ENCODE results near the gene ZNF580. TPM values are rescaled to one million over a fixed set of nuclear protein-coding genes. Genes with fewer than 3 reads are reported as not detected.

The ZNF580 gene
- total RNA-seq, 5 donors from 2014 or later (not counting 1 experiment from before 2014, with no cell fraction given): 44.6 to 116 (median 94.2) TPM

DNA sequence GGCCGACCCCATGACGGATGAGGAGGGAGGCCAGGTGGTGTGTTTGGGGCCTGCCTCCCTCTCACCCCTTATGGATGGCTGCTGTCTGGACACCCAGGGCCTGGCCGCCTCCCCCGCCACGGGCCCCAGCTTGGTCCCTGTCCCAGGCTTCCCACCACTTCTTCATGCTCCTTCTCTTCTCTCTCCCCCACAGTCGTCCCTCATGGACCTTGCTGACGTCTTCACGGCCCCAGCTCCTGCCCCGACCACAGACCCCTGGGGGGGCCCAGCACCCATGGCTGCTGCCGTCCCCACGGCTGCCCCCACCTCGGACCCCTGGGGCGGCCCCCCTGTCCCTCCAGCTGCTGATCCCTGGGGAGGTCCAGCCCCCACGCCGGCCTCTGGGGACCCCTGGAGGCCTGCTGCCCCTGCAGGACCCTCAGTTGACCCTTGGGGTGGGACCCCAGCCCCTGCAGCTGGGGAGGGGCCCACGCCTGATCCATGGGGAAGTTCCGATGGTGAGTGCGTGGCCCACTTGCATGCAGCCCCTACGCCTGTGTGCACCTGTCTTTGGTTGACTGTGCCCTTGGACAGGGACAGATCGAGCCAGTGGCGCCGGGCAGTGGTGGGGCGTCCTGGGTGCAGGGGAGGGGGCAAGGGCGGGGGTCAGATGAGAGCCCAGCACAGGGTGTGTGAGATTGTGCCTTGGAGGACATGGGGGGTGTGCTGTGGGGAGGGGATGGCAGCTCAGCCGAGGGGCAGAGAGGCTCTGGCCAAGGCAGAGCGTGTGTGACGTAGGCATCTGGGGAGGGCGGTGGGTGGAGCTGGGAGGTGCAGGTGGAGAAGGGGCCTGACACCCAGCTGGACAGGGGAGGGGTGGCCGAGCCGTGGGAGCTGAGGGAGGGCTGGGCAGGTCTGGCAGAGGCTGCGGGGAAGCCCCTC is 51.0 kb downstream of the ZNF580 start:
- WGBS (ENCODE audit: insufficient coverage): 96% methylated on average over 27 of the region's 31 CpGs
- peaks cover 15% of the 10 kb centered on the region for H3K36me3 Mint-ChIP-seq
- Histone ChIP-seq H3K4me1 (ENCODE audit: control insufficient read depth in 1 of 2, extremely low read depth in 1 of 2, insufficient read depth in 2 of 2, low read length in 2 of 2) (peaks cover 0 to 14% of the 10 kb centered on the region in 2 experiments), H3K4me3 (ENCODE audit: control insufficient read depth in 1 of 2, extremely low read depth in 1 of 2, low read length in 1 of 2) (no peak overlapping the region), H3K36me3 (ENCODE audit: control insufficient read depth in 2 of 2, extremely low read depth in 1 of 2, insufficient read depth in 1 of 2, low read length in 1 of 2) (peaks cover 45 to 78% of the 10 kb centered on the region in 2 donors), H3K27me3 (replicated peaks in 1 of 2; ENCODE audit: control insufficient read depth in 2 of 2, extremely low read depth in 1 of 2, insufficient read depth in 2 of 2, low read length in 1 of 2) (no peaks in the 10 kb centered on the region), H3K9me3 (no peaks in the 10 kb centered on the region), H3K27ac (ENCODE audit: low read length) (no peak overlapping the region)
- H3K9me3 Mint-ChIP-seq: no peaks in the 10 kb centered on the region
- no peaks in the 10 kb centered on the region for H3K27me3 Mint-ChIP-seq
- H3K4me3 Mint-ChIP-seq: no peak overlapping the region
- ATAC-seq (replicated peaks in 1 of 4): no peak
- no peak overlapping the region for H3K27ac Mint-ChIP-seq
- no peak for DNase-seq
- ChIA-PET CTCF (interaction anchor here in 1 of 2 donors (0.6 kb wide), 1 partner anchor 546 kb away, joined by 5 read pairs; no protein-coding TSS in a partner anchor), POLR2A (interaction anchor here in 1 of 2 donors (0.6 kb wide), 1 partner anchor 23 kb away, joined by 9 read pairs; no protein-coding TSS in a partner anchor)
- H3K4me1 Mint-ChIP-seq: peaks cover 0 to 6% (median 3%) of the 10 kb centered on the region in 3 donors

DNA sequence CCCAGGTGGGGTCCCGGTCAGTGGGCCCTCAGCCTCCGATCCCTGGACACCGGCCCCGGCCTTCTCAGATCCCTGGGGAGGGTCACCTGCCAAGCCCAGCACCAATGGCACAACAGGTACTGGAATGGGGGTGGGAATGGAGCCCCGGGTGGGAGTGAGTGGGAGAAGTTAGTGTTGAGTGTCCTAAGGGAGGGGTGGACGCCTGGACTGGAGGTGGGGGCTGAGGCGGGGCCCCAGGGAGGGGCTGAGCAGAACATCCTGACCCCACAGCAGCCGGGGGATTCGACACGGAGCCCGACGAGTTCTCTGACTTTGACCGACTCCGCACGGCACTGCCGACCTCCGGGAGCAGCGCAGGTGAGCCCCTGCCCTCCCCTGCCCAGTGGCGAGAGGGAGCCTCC is 51.9 kb downstream of the ZNF580 start:
- H3K36me3 ChIP-seq (ENCODE audit: control insufficient read depth in 2 of 2, extremely low read depth in 1 of 2, insufficient read depth in 1 of 2, low read length in 1 of 2): peaks cover 49 to 73% of the 10 kb centered on the region in 2 donors
- no peaks in the 10 kb centered on the region for H3K9me3 ChIP-seq
- DNase-seq (no peak), ATAC-seq (replicated peaks in 1 of 4) (no peak)
- Mint-ChIP-seq H3K4me1 (peaks cover 0 to 2% (median 0%) of the 10 kb centered on the region in 3 donors), H3K27ac (no peak overlapping the region), H3K36me3 (peaks cover 20% of the 10 kb centered on the region), H3K4me3 (no peak overlapping the region), H3K9me3 (no peaks in the 10 kb centered on the region), H3K27me3 (no peaks in the 10 kb centered on the region)
- no peak overlapping the region for H3K4me3 ChIP-seq (ENCODE audit: control insufficient read depth in 1 of 2, extremely low read depth in 1 of 2, low read length in 1 of 2)
- no peak overlapping the region for H3K27ac ChIP-seq (ENCODE audit: low read length)
- ChIA-PET CTCF (no interaction called here), POLR2A (no interaction called here)
- WGBS (ENCODE audit: insufficient coverage): 97% methylated on average over 17 of the region's 19 CpGs
- no peaks in the 10 kb centered on the region for H3K27me3 ChIP-seq (replicated peaks in 1 of 2; ENCODE audit: control insufficient read depth in 2 of 2, extremely low read depth in 1 of 2, insufficient read depth in 2 of 2, low read length in 1 of 2)
- peaks cover 0 to 8% of the 10 kb centered on the region in 2 experiments for H3K4me1 ChIP-seq (ENCODE audit: control insufficient read depth in 1 of 2, extremely low read depth in 1 of 2, insufficient read depth in 2 of 2, low read length in 2 of 2)

Other genes starting within 250 kb of the ZNF580 start
- 10 to 100 TPM; 27.5 to 75.2 (median 35.1) TPM for gene UBE2S, start 233.2 kb upstream of the ZNF580 start, total RNA-seq
- not detected for gene SHISA7, start 197.7 kb upstream of the ZNF580 start, total RNA-seq
- gene ISOC2, start 179.4 kb upstream of the ZNF580 start, total RNA-seq: 10 to 100 TPM in 3 of 5 donors, 1 to 10 TPM in 2; 6.8 to 18.9 (median 14.7) TPM
- gene C19orf85, start 176.3 kb upstream of the ZNF580 start, total RNA-seq: not detected
- 10 to 100 TPM; 14.2 to 24.1 (median 16.2) TPM for gene ZNF628, start 164.4 kb upstream of the ZNF580 start, total RNA-seq
- 10 to 100 TPM in 1 of 5 donors, 1 to 10 TPM in 4; 6.3 to 10.4 (median 8.1) TPM for gene NAT14, start 155.8 kb upstream of the ZNF580 start, total RNA-seq
- 1 to 10 TPM in 2 of 5 donors, under 1 TPM in 3; 0.38 to 1.3 (median 0.66) TPM for gene SSC5D, start 152.6 kb upstream of the ZNF580 start, total RNA-seq
- not detected for gene SBK2, start 103.9 kb upstream of the ZNF580 start, total RNA-seq
- gene SBK3, start 95.5 kb upstream of the ZNF580 start, total RNA-seq: not detected
- gene ZNF579, start 60.2 kb upstream of the ZNF580 start, total RNA-seq: 10 to 100 TPM in 3 of 5 donors, 1 to 10 TPM in 2; 5.4 to 13.3 (median 10.0) TPM
- 10 to 100 TPM in 4 of 5 donors, 1 to 10 TPM in 1; 9.8 to 27.7 (median 19.0) TPM for gene FIZ1, start 41.5 kb upstream of the ZNF580 start, total RNA-seq
- gene ZNF524, start 40.7 kb upstream of the ZNF580 start, total RNA-seq: 10 to 100 TPM; 14.9 to 42.2 (median 33.4) TPM
- 10 to 100 TPM; 16.3 to 29.4 (median 27.3) TPM for gene ZNF865, start 35.4 kb upstream of the ZNF580 start, total RNA-seq
- gene ZNF784, start 16.4 kb upstream of the ZNF580 start, total RNA-seq: 10 to 100 TPM in 2 of 5 donors, 1 to 10 TPM in 3; 7.2 to 13.3 (median 8.2) TPM
- gene ZNF581, start 2.6 kb downstream of the ZNF580 start, total RNA-seq: 10 to 100 TPM; 26.4 to 38.7 (median 31.9) TPM
- gene CCDC106, start 7.2 kb downstream of the ZNF580 start, total RNA-seq: 1 to 10 TPM; 1.7 to 4.7 (median 3.8) TPM
- 100 to 1,000 TPM; 254 to 310 (median 303) TPM for gene U2AF2, start 14.0 kb downstream of the ZNF580 start, total RNA-seq
- 10 to 100 TPM; 32.6 to 75.2 (median 60.6) TPM for gene EPN1, start 34.2 kb downstream of the ZNF580 start, total RNA-seq
- not detected for gene NLRP9, start 97.4 kb downstream of the ZNF580 start, total RNA-seq
- not detected for gene RFPL4A, start 118.1 kb downstream of the ZNF580 start, total RNA-seq
- not detected for gene RFPL4AL1, start 128.1 kb downstream of the ZNF580 start, total RNA-seq
- not detected for gene NLRP11, start 191.0 kb downstream of the ZNF580 start, total RNA-seq
- not detected for gene NLRP4, start 195.5 kb downstream of the ZNF580 start, total RNA-seq

Measured in T-cell (primary cell).